HG03469 (cell line): ENCODE data around the gene VEZT.
"Not testable (repeated sequence)": the region's sequence is repeated elsewhere in the genome, so short reads cannot be mapped to it uniquely, and the experiment has no call there.

ENCODE experiments used
- ATAC-seq: cut with Tn5 transposase; IDR thresholded peaks from one replicate; pipeline ENCODE4 v1.9.1; 2021; ENCODE audit warnings: mild to moderate bottlenecking, moderate library complexity, moderate number of reproducible peaks; ENCODE audit not compliant: unreplicated experiment

Gene VEZT

DNA sequence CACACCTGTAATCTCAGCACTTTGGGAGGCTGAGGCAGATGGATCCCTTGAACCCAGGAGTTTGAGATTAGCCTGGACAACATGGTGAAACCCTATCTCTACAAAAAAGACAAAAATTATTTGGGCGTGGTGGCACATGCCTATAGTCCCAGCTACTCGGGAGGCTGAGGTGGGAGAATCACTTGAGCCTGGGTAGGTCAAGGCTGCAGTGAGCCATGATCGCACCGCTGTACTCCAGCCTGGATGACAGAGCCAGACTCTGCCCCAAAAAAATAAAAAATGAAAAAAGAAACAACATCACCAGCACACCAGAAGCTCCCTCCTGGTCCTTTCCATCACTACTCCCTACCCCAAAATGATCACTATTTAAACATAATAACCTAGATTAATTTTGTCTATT is 2.6 kb downstream of the VEZT start:
- ATAC-seq: no peak

- no peak for ATAC-seq
Measured at GRCh38 chr12:95220726-95221125, 3.1 kb downstream of the VEZT start.

DNA sequence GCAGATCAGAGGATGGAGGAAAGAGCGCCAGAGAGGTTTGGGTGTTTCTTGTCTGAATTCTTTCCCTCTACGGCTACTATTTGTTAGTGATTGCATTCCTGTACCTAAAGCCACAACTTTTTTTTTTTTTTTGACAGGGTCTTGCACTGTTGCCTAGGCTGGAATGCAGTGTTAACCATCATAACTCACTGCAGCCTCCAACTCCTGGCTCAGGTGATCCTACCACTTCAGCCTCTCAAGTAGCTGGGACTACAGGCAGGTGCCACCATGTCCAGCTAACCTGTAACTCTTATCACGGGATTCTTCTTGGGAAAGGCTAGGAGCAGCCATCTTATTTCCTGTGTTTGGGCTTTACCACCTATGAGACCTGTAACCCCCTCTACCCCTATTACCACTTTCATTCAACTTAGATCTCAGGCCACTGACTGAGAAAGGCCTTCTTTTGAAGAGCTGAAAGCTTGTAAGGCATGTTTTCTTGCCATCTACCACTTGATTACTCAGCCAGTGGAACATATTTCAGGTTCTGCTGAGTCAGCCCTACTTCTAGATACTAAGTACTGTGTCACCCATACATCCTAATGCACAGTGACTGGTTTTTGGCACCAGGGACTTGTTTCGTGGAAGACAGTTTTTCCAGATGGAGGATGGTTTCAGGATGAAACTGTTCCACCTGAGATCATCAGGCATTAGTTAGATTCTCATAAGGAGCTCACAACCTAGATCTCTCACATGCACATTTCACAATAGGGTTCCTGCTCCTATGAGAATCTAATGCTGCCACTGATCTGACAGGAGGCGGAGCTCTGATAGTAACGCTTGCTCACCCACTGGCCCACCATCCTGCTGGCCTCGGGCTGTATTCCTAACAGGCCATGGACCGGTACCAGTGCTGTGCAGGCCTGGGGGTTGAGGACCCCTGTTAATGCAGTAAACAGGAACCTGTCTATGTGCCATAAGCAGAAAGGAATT is 6.9 kb downstream of the VEZT start:
- no peak for ATAC-seq

GRCh38 chr12:95225645-95226212 is 8.1 kb downstream of the VEZT start:
- no peak for ATAC-seq

- ATAC-seq: no peak
Measured at GRCh38 chr12:95227818-95228356, 10.3 kb downstream of the VEZT start.

DNA sequence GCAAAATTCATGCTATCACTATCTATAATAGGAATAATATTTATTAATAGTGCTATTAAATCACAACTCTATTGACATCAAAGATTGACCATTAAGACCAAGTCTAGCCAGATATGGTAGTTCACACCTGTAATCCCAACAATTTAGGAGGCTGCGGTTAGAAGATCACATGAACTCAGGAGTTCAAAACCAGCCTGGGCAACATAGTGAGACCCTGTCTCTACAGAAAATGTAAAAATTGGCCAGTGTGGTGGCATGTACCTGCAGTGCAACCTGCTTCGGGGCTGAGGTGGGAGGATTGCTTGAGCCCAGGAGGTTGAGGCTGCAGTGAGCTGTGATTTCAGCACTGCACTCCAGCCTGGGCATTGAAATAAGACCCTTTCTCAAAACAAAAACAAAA is 11.0 kb downstream of the VEZT start:
- ATAC-seq: no peak

- ATAC-seq: no peak
Measured at GRCh38 chr12:95229636-95230035, 12.0 kb downstream of the VEZT start.

GRCh38 chr12:95230313-95230712 is 12.7 kb downstream of the VEZT start:
- ATAC-seq: no peak

GRCh38 chr12:95231190-95231589 is 13.6 kb downstream of the VEZT start:
- no peak for ATAC-seq

GRCh38 chr12:95234187-95234586 is 16.6 kb downstream of the VEZT start:
- not testable (repeated sequence) for ATAC-seq

- not testable (repeated sequence) for ATAC-seq
Measured at GRCh38 chr12:95235621-95236020, 18.0 kb downstream of the VEZT start.

- no peak for ATAC-seq
Measured at GRCh38 chr12:95237315-95237714, 19.7 kb downstream of the VEZT start.

DNA sequence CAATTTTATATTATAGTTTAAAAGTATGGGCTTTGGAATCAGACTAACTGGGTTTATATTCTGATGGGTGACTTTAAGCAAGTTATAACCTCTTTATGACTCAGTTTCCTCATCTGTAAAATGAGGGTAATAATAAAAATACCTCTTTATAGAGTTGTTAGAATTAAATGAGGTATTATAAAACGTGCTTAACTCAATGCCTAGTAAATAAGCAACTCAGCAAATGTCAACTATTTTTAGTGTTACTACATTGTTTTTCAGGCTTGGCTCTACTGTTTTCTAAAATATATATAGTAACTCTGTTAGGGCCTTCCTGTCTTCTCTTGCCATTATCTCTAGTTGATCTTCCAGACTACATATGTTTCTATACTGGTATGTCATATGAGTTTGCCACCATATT is 20.5 kb downstream of the VEZT start:
- ATAC-seq: no peak

GRCh38 chr12:95239216-95239615 is 21.6 kb downstream of the VEZT start:
- ATAC-seq: no peak

- ATAC-seq: not testable (repeated sequence)
Measured at GRCh38 chr12:95239835-95240234, 22.2 kb downstream of the VEZT start.

- ATAC-seq: no peak
Measured at GRCh38 chr12:95240556-95240955, 22.9 kb downstream of the VEZT start.

DNA sequence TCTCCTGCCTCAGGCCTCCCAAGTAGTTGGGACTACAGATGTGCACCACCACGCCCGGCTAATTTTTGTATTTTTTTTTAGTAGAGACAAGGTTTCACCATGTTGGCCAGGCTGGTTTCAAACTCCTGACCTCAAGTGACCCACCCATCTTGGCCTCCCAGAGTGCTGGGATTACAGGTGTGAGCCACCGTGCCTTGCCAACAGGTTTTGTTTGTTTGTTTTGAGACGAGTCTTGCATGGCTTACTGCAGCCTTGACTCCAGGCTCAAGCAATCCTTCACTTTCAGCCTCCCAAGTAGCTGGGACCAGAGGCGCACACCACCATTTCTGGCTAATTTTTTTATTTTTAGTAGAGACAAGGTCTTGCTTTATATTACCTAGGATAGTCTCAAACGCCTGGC is 23.5 kb downstream of the VEZT start:
- ATAC-seq: not testable (repeated sequence)

DNA sequence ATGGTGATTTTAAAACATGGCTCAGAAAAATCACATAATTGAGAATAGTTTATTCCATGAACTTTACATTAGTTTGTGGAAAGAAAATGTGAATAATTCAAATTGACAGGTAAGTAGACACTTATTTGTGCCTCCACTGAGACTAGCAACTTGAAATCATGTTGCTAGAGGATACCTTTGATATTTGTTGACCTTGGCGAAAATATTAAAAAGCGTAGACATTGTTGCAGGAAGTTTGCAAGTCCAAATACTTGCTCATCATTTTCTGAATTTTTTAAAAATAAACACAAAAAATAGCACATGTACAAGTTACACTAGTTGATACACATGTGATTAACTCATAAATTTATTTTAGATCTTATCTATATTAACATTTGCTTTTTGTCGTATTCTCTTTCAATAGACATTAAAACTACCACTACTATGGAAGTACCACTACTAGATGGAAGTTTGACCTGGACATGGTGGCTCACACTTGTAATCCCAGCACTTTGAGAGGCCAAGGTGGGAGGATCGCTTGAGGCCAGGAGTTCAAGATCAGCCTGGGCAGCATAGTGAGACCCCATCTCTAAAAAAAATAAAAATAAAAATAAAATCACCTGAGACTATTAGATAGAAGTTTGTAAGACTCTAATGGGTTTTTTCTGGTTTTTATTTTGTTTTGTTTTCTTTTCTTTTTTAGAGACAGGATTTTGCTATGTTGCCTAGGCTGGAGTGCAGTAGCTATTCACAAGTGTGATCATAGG is 24.3 kb downstream of the VEZT start:
- no peak for ATAC-seq

DNA sequence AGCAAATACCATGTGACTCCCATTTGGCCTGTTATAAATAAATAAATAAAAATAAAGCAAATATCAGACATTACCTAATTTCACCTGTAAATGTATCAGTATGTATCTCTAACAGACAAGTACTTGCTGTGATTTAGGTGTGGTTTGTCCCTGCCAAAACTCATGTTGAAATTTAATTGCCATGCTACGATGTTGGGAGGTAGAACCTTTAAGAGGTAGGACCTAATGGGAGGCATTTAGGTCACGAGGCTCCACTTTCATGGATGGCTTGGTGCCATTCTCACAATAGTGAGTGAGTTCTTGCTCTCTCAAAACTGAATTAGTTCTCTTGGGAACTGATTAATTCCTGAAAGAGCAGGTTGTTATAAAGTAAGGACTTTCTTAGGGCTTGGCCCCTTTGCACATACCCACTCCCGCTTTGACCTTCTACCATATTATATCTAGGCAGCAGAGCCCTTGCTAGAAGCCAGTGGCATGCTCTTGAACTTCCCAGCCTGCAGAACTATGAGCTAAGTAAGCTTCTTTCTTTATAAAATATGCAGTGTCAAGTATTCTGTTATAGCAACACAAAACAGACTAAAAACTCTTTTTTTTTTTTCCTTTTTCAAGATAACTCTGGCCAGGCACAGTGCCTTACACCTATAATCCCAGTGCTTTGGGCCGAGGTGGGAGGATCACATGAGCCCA is 26.0 kb downstream of the VEZT start:
- ATAC-seq: no peak

DNA sequence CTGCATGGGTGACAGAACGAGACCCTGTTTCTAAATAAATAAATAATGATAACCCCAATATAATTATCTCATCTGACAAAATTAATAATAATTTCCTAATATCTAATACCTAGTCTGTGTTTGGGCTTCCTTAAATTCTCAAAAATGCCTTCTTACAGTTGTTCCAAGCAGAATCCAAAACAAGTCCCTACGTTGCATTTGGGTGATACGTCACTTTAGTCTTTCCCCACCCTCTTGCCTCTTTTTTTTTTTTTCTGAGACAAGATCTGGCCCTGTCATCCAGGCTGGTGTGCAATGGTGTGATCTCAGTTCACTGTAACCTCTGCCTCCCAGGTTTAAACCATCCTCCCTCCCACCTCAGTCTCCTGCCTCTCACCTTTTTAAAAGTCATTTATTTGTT is 26.7 kb downstream of the VEZT start:
- no peak for ATAC-seq

- ATAC-seq: no peak
Measured at GRCh38 chr12:95248095-95248494, 30.5 kb downstream of the VEZT start.
